HG03439 (cell line): ENCODE measurements around the gene MRPL18.

Experiments
- ATAC-seq: cut with Tn5 transposase; IDR thresholded peaks from one replicate; pipeline ENCODE4 v1.9.1; 2021; ENCODE audit warnings: mild to moderate bottlenecking, moderate library complexity; ENCODE audit not compliant: unreplicated experiment

Gene MRPL18

DNA sequence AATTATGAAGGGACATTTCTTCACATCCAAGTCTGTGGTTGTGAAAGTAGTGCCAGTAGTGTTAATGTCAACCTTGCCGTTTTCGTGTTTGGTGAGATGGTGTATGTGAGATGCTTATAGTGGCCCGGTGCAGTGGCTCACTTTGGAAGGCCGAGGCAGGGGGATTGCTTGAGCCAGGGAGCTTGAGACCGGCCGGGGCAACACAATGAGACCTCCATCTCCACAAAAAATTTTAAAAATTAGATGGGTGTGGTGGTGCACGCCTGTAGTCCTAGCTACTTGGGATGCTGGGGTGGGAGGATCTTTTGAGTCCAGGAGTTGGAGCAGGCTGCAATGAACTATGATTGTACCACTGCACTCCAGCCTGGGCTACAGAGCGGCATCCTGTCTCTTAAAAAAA lies 47.2 kb downstream of the MRPL18 start:
- no peak for ATAC-seq

DNA sequence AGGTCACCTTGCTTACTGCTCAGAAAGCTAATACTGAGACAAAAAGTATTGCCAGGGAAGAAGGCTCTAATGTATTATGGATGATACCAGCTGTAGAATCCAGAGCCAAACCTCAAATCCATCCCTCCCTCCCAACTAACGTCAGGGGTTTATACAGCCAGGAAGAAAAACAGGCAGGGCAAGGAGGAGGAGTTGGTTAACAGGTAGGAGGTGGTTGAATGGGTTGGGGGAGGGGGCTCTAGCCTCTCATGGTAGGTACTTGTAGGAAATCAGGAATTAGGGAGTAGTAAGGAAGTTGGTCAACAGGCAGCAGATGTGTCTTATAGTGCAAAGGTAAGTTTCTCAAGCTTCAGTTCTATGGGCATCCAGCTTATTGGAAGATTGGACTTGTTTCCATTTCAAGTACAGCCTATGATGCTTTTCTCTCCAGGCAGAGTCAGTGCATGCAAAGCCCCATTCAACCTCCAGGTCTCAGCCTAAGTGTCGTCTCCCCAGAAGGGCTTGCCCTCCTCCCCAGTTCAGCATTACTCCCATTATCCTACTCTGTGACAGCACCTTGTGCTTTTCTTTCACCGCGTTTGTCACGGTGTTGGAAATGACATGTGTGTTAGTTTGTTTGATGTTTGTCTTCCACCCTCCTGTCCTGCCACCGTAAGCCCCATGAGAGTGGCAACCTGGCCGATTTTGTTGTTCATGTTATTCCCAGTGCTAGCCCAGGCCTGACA lies 47.9 kb downstream of the MRPL18 start:
- no peak for ATAC-seq

DNA sequence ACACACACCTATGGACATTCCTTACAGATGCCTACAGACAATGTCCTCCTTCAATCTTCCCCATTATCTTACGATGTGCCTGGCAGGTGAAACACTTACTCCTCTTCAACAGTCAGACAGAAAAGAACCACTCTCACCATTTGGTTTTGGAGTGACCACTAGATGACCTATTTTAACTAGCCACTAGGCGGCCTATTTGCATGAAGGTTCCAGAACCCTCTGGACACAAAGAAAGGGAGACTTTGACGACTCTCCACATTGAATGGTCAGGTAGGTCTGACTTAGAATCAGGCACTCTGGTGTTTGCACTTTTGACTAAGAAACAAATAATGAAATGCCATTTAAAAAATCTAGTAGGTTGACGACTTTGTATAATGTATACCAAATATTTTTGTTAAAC lies 51.8 kb downstream of the MRPL18 start:
- no peak for ATAC-seq

DNA sequence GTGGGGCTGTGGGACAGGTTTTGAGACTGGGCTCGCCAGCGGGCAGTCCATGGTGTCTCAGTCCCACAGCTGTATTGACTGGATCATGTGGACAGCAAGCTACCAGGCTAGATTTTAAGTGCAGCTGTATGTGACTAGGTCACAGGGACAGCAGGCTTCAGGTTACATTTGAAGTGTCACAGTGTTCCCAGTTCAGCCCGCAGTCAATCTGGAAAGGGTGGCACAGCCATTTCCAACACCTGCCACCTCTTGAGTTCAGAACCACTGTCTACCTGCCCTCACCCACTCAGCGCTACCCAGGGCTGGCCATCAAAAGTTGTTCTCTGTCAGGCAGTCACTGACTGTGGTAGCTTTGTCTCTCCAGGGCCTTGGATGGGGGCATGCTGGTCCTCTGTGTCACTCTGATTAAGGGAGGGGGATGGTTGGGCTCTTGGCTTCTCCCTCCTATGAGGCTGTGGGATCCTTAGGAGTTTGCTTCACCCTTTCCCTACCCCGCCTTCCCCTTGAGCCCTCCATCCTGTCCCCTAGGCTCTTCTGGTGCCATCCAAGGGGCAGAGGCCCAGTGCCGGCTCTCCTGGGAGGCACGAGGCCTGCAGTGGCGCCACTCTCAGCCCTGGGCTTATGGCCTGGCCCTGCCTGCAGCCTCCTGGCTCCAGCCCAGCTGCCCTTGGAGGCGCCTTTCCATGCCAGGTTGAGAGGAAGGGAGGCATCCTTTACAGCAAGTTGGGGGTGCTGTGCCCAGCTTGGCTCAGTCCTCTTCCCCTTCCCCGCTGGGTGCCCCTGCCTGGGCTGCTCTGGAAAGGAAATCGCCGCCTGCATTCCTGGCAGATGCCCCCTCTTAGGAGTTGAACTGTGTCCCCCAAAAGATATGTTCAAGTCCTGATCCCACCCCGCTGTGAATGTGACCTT lies 54.7 kb downstream of the MRPL18 start:
- ATAC-seq, result no peak
